HS-5 (cell line): ENCODE data around the gene BCAS3.
"Not testable (repeated sequence)": the region's sequence is repeated elsewhere in the genome, so short reads cannot be mapped to it uniquely, and the experiment has no call there.

ENCODE experiments used
- DNase-seq: peaks from one replicate; pipeline ENCODE4 v3.0.0-alpha.2; 2012; ENCODE audit warnings: low read depth

BCAS3 gene

DNA sequence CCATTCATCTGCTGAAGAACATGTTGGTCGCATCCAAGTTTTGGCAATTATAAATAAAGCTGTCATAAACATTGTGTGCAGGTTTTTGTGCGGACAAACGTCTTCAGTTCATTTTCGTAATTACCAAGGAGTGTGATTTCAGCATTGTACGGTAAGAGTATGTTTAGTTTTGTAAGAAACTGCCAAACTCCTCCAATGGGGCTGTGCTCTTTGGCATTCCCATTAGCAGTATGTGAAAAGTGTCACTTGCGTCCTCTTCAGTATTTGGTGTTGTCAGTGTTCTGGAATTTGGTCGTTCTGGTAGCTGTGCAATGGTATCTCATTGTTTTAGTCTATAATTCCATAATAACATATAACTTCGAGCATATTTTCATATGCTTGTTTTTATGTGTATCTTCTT lies 120.9 kb downstream of the BCAS3 start:
- DNase-seq, result no peak

DNA sequence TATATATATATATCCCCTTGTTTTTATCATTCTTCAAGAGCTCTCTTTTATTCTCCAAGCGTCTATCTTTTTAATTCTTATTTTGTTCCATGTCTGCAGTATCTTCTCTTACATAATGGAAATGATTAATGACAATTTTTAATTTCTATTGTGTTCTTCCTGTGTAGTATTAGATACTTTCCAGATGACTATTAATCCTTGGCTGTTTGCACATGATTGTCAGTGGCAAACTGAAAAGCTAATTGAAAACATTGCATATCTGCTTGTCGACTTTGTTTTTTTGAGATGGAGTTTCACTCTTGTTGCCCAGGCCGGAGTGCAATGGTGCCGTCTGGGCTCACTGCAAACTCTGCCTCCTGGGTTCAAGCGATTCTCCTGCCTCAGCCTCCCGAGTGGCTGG lies 124.7 kb downstream of the BCAS3 start:
- DNase-seq, result no peak

DNA sequence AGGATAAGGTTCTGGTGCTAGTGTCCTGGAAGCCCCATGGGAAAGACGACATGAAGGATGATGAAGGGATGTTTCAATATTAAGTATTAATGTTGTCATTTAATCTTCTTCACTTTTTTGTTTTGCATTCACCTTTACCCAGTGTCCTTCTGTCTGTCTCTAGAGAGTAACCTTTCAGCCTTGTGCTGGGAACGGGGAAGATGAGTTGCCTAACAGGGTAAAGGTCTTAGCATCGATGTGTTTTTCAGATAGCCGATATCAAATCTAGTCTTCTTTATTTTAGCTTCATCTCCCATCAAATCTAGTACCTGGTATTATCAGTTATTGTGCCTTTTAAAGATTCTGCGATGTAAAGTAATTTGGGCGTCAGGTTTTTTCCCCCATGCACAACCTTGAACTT lies 125.4 kb downstream of the BCAS3 start:
- no peak for DNase-seq

DNA sequence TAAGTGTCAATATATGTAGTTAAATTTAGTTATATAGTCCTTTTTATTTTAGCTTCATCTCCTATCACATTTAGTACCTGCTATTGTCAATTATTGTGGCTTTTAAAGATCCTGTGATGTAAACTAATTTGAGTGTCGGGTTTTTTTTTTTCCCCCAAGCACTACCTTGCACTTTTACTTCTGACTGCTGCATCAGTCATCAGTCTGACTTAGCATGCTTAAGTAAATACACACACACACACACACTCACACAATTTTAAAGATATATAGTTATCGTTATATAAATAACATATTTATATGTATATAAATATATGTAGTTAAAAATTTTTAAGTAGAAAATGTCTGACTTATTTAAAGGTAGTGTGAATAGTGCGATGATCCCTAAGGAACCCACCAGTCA lies 127.2 kb downstream of the BCAS3 start:
- DNase-seq, result no peak

DNA sequence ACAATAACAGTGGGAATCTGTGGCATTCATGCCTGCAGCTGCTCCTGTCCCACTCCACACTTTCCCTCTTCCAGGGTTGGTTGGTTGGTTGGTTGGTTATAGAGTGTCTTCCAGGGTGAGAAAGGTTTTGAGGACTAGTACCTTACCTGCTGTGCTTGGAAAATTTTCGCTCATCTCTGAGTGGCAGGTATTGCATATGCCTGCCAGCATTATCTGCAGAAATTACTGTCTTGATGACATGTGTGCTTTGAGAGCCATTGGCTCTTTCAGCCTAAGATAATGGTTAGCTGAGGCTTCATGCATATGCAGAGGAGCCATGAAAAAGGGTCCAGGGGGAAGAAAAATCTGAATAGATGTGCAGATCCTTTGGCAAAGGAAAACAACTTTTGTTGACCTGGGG lies 131.8 kb downstream of the BCAS3 start:
- no peak for DNase-seq

DNA sequence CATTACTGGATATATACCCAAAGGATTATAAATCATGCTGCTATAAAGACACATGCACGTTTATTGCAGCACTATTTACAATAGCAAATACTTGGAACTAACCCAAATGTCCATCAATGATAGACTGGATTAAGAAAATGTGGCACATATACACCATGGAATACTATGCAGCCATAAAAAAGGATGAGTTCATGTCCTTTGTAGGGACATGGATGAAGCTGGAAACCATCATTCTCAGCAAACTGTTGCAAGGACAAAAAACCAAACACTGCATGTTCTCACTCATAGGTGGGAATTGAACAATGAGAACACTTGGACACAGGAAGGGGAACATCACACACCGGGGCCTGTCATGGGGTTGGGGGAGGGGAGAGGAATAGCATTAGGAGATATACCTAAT lies 137.3 kb downstream of the BCAS3 start:
- not testable (repeated sequence) for DNase-seq

DNA sequence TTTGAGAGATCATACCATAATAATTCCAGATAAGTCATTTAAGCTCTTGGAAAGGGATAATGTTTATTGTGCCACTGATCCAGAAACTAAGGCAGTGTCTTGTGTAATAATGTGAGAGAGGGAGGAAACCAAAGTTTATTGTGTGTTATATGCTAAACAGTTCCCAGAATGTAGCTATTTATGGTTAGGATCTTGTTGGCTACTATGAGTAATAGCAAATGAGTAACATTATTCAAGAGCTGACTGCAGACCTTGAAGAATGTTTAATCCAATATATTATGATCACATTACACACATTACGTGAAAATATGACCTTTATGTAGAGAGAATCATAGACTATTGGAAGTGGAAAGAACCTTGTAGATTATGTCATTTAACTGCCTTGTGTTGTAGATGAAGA lies 139.5 kb downstream of the BCAS3 start:
- DNase-seq, result peak; percentile 71

DNA sequence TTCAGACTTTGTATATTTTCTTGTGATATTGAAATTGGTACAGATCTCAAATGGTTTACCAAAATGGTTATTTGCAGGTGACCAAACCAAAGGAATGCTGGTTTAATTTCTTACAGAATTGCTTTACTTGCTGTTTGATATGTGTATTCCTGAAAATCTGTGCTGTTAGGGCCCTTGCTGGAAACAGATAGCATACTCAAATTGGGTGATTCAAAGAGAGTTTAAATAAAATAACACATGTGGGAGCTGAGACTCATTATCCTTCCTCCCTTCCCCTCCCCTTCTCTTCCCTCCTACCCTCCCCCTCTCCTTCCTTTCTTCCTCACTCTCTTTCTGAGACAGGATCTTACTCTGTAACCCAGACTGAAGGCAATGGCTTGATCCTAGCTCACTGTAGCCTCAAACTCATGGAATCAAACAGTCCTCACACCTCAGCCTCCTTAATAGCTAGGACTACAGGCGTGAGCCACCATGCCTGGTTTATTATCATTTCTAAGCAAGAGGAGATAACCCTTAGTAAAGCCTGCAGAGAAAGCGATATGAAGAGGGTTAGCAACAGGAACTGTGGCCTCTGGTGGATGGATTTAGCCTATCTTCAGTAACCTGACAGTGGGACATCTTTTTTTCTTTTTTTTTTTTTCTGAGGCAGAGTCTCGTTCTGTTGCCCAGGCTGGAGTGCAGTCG lies 141.9 kb downstream of the BCAS3 start:
- DNase-seq, result no peak

DNA sequence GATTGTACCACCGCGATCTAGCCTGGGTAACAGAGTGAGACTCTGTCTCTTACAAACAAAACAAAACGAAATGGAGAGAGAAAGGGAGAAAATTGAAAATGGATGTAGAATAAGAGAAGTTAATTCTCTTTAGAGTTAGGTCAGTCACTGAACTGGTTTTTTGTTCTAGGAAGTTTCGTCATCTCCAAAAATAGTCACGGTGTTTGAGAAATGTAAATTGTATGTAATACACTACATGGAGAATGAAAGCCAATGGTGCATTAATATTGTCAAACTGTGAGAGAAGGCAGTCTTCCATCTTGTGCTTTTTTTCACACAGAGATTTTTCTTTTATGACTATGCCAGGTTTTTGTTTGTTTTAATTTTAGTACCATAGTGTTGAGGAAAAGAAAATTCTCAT lies 145.9 kb downstream of the BCAS3 start:
- DNase-seq, result no peak

DNA sequence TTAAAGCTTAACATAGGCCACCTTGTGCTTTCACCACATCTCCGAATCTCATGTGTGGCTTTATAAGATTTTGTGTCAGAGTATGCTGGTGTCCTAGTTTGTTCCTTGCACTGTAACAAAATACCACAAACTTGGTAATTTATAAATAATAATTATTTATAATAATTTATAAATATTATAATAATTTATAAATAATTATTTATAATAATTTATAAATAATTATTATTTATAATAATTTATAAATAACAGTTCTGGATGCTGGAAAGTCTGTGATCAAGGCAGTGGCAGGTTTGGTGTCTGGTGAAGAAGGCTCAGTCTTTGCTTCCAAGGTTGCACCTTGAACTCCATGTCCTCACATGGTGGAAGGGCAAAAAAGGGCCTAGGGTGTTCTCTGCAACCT lies 147.7 kb downstream of the BCAS3 start:
- no peak for DNase-seq

DNA sequence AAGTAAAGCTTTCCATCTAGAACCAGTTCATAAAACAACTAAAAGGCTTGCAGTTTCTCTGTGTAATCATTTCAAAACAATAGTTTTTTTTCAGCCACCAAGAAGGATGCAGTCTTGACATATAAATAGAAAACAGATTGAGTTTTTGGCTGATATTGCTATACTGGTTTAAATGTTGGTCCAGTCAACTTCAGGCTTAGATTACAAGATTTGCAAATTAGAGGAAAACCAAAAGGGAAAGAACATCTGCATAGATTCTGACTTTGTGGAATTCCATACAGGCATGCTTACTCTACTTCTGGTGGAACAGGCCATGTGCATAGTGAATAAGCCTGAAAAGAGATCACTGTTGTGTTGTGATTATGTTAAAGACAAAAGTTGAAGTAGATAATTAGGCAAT lies 150.3 kb downstream of the BCAS3 start:
- DNase-seq, result no peak

DNA sequence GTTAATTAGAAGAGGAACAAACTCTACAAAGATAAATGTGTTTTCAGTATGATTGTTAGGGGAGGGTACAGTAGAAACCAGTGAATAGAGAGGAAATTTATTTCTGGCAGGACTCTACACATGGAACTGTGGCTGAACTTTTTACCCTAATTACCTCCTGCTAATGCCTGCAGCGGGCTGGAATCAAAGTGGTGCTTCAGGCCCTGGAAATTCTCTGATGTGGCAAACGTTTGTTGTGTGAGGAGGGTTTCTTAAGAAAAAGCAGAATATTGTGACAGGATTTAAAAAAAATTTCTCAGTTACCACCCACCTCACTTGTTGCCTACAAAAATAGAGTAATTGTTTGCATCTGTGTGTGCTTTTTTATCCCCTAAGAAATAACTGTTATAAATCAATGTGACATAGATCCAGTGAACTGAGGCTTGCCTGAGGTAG lies 154.5 kb downstream of the BCAS3 start:
- no peak for DNase-seq

DNA sequence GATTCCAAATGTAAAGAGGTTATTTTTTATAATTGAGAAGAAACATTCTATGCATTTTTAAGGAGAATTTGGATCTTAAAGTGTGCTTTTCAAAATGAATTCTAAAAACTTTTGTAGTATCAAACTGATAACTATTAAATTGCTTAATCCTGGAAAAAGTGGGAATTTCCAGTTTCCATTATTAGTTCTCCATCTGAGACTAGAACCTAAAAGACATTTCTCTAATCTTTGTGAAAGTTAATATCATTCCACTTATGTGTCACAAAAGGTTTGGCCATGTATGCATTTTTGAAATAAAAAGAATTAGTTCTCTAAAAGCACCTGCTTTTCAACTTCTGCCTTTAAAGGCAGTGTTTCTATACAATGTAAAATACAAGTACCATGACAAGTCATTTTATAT lies 155.0 kb downstream of the BCAS3 start:
- DNase-seq, result no peak

DNA sequence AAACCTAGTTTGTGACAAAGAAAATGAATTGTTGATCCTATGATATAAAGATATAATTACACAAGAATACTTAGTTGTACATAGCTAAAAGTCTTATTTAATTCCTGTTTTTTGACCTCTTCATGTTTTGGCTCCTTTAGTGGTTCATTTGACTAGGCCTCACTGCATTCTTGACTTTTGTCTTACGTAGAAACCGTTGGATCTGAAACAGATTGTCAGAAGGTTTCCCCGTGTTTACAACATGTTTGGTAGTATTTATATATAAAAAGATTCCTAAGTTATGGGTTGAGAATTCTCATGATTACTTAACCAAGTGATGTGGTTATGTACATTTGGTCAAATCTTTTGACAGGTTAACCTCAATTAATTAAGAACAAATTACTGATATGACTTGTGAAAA lies 162.8 kb downstream of the BCAS3 start:
- no peak for DNase-seq

DNA sequence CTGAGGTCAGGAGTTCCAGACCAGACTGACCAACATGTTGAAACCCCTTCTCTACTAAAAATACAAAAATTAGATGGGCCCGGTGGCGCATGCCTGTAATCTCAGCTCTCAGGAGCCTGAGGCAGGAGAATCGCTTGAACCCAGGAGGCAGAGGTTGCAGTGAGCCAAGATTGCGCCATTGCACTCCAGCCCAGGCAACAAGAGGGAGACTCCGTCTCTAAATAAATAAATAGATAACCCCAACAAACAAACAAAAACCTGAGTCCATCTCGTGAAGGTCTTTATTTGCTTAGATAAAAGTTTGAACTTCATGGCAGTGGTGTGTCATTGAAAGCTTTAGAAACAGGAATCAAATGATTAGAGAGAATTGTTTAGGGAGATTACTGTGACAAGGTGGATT lies 167.4 kb downstream of the BCAS3 start:
- no peak for DNase-seq

DNA sequence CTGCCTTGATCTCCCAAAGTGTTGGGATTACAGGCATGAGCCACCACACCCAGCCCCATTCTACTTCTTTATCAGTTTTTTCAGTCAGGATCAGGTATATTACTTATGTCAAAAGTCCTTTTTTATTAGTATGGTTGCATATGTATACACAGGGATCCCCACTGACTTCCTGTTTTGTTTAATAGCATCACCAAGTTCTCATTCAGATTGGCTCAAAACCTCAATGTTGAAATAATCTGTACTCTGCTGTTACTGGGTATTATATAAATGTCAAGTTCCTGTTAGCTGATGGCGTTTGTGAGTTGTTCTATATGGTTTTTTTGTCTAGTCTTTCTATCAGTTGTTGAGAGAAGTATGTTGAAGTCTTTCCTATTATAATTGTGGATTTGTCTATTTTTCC lies 168.5 kb downstream of the BCAS3 start:
- DNase-seq, result no peak

DNA sequence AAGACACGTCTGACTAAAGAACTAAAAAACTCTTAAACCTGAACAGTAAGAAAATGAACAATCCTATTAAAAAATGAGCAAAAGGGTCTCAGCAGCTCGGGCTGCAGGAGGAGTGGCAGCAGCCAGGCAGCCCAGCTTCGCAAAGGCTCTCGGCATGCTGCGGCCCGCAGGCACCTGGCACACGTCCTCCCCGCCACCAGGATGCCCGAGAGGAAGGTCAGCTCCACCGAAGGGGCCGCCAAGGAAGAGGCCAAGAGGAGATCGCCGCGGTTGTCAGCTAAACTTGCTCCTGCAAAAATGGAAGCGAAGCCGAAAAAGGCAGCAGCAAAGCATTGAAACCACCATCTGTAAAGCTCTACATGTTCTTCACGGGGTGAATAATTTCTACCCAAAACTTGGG lies 173.5 kb downstream of the BCAS3 start:
- DNase-seq, result no peak

DNA sequence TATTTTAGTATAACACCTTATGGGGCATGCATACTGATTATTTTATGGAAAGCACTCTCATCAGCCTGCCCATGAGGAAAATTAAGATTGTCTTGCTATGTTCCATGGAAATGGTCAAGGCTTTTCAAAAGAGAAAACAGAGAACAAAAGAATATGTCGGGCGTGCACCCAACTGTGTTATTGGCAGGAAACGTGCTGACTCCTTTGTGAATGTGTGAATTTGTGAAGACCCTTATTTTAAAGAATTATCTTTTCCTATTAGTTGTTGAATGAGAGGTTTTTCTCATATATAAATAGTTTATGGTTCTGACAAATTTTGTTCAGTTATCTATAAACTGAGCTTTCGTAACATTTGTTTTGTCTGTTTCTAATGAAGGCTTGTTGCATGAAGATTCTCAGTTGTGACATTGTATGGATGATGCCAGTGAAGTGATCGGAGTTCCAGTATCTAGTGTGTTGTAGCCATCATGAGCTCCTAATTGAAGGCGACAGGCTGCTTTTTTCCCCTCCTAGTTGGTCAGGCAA lies 180.0 kb downstream of the BCAS3 start:
- no peak for DNase-seq

DNA sequence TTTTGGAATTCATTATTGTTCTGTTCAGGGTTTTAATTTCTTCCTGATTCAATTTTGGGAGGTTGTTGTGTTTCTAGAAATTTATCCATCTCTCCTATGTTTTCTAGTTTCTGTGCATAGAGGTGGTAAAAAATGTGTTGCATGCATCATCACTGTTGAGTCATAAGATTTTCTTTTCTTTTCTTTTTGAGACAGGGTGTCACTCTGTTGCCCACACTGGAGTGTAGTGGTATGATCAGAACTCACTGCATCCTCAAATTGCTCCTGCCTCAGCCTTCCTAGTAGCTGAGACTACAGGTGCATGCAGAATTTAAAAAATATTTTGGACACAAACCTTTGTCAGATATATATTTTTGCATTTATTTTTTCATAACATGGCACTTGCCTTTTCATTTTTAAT lies 184.8 kb downstream of the BCAS3 start:
- no peak for DNase-seq

DNA sequence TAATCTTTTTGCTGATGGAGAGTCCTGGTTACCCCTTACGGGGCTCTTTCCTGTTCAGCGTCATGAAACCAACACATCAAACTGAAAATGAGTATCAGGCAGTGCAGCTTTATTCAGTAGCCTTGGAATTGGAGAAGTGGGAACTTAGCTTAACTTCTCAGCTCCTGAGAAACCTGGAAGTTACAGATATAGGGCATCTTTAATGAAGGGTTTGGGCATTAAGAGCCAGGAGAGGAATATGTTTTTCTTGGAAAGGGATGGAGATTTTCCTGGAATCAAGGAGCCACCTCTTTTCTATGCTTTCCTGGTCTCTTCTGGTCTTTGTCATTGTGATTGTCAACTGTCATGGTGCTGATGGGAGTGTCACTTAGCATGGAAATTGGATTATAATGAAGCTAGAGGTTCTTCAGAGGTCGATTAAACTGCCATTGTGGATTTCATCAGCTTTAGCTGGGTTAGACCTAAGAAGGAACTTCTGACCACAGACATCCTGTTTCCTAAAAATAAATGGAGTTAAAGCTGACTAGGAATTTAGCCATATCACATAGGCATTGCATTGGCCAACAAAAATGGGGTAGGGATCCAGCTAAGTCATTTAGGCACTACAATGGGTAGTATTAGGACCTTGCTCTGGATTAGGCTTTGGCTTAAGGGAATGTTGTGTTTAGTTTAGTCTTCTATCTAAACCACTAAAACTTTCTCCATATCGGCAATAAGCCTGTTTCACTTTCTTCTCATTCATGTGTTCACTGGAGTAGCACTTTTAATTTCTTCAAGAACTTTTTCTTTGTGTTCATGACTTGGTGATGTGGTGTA lies 186.4 kb downstream of the BCAS3 start:
- DNase-seq, result no peak

DNA sequence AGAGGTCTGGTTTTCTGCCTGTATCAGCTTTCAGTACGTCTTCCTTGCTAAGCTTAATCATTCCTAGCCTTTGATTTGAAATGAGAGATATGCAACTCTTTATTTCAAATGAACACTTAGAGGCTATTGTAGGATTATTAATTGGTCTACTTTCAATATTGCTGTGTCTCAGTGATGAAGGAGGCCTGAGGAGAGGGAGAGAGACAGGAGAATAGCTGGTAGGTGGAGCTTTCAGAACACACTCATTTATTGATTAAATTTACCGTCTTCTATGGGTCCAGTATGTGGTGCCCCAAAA lies 187.0 kb downstream of the BCAS3 start:
- no peak for DNase-seq

DNA sequence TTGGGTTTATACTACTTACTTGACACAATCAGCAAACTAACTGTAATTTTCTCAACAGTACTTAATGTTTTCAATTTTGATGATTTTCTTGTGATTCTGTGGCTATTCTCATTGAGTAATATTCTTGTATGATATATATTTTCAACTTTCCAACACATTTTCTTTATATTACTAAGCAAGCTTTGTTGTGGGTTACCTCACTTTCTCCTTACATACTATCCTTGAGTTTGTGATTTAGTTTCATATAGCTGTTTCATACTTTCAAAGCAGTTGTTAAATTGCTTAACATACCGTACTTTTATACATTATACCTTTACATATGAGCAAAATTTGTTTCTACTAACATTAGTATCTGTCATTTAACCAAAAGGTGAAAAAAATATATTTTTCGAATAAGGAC lies 197.1 kb downstream of the BCAS3 start:
- DNase-seq, result no peak

DNA sequence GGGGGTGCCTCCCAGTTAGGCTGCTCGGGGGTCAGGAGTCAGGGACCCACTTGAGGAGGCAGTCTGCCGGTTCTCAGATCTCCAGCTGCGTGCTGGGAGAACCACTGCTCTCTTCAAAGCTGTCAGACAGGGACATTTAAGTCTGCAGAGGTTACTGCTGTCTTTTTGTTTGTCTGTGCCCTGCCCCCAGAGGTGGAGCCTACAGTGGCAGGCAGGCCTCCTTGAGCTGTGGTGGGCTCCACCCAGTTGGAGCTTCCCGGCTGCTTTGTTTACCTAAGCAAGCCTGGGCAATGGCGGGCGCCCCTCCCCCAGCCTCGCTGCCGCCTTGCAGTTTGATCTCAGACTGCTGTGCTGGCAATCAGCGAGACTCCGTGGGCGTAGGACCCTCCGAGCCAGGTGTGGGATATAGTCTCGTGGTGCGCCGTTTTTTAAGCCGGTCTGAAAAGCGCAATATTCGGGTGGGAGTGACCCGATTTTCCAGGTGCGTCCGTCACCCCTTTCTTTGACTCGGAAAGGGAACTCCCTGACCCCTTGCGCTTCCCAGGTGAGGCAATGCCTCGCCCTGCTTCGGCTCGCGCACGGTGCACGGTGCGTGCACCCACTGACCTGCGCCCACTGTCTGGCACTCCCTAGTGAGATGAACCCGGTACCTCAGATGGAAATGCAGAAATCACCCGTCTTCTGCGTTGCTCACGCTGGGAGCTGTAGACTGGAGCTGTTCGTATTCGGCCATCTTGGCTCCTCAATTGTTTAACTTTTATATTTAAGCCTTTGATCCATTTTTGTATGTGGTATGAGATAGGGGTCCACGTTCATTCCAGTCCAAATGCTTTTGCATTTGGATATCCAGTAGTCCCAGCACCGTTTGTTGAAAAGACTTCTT lies 209.3 kb downstream of the BCAS3 start:
- DNase-seq, result not testable (repeated sequence)
